OCI-LY1 (cell line): ENCODE measurements around the gene TOP1.

ENCODE experiments used
- CTCF ChIP-seq: fragments of 200-600 bp; sonication (generic), shearing (Covaris generic); IDR thresholded peaks from 2 replicates; pipeline ENCODE4 v1.5.1; 2017; ENCODE audit warnings: mild to moderate bottlenecking, antibody characterized with exemption, low read length, moderate library complexity, mixed read lengths
- EZH2 ChIP-seq: fragments of 200-600 bp; sonication (generic), shearing (Covaris generic); IDR thresholded peaks from 2 replicates; pipeline ENCODE4 v1.8.0; 2017; ENCODE audit warnings: borderline replicate concordance, mixed run types, mild to moderate bottlenecking, antibody characterized with exemption, low read length, moderate library complexity, mixed read lengths

- no peak for TF ChIP-seq CTCF
- no peak for TF ChIP-seq EZH2
Observed at GRCh38 chr20:41046716-41047115, 18.1 kb downstream of the TOP1 start.
